ENCODE results near the gene PPM1L.

PPM1L gene

DNA sequence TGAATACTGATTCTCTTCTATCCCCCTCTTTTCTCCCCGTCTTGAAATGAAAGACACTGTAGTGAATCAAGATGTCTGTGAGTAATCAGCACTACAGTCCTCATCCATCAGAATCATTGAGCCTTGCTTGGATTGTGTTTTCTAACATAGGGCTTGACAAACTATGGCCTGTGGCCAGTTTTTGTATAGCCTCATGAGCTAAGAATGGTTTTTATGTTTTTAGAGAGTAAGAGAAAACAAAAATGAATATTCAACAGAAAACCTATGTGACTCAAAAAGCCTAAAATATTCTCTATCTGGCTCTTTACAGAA, 55.2 kb downstream of the PPM1L start:
- no peaks in the 10 kb centered on the region for H3F3A ChIP-seq (ENCODE audit: insufficient read depth, low read length)
- H2AFZ ChIP-seq (ENCODE audit: low read length), result no peak overlapping the region
- TF ChIP-seq, protein P1, sequence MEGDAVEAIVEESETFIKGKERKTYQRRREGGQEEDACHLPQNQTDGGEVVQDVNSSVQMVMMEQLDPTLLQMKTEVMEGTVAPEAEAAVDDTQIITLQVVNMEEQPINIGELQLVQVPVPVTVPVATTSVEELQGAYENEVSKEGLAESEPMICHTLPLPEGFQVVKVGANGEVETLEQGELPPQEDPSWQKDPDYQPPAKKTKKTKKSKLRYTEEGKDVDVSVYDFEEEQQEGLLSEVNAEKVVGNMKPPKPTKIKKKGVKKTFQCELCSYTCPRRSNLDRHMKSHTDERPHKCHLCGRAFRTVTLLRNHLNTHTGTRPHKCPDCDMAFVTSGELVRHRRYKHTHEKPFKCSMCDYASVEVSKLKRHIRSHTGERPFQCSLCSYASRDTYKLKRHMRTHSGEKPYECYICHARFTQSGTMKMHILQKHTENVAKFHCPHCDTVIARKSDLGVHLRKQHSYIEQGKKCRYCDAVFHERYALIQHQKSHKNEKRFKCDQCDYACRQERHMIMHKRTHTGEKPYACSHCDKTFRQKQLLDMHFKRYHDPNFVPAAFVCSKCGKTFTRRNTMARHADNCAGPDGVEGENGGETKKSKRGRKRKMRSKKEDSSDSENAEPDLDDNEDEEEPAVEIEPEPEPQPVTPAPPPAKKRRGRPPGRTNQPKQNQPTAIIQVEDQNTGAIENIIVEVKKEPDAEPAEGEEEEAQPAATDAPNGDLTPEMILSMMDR (IDR thresholded peaks at IDR 0.05; ENCODE audit: low read length), result no peak
- no peak for TF ChIP-seq EZH2 (IDR thresholded peaks at IDR 0.05; ENCODE audit: borderline replicate concordance, low read length)
- H3K9me3 ChIP-seq (ENCODE audit: low read length), result no peaks in the 10 kb centered on the region
- H4K20me1 ChIP-seq (ENCODE audit: insufficient read depth, low read length), result no peaks in the 10 kb centered on the region
- H3K79me2 ChIP-seq (ENCODE audit: insufficient read depth, low read length), result no peaks in the 10 kb centered on the region
- H3K27ac ChIP-seq (ENCODE audit: low read depth, low read length, poor library complexity, severe bottlenecking), result no peak overlapping the region
- H3K4me3 ChIP-seq (ENCODE audit: low read depth, low read length, poor library complexity, severe bottlenecking), result no peak overlapping the region
- H3K36me3 ChIP-seq (ENCODE audit: insufficient read depth, low read length), result no peaks in the 10 kb centered on the region
- no peaks in the 10 kb centered on the region for H3K27me3 ChIP-seq (ENCODE audit: insufficient read depth, low read length)
- no peak overlapping the region for H3K9ac ChIP-seq (ENCODE audit: low read length)
- H3K4me1 ChIP-seq (ENCODE audit: insufficient read depth, low read length, severe bottlenecking), result no peaks in the 10 kb centered on the region
- no peaks in the 10 kb centered on the region for H3K9me2 ChIP-seq (ENCODE audit: low read depth, low read length)
- no peak overlapping the region for H3K4me2 ChIP-seq (ENCODE audit: low read length)

GRCh38 chr3:160812304-160812703, 56.3 kb downstream of the PPM1L start:
- no peaks in the 10 kb centered on the region for H4K20me1 ChIP-seq (ENCODE audit: insufficient read depth, low read length)
- H2AFZ ChIP-seq (ENCODE audit: low read length), result no peak overlapping the region
- H3K9ac ChIP-seq (ENCODE audit: low read length), result no peak overlapping the region
- TF ChIP-seq, protein P1 (IDR thresholded peaks at IDR 0.05; ENCODE audit: low read length), result no peak
- TF ChIP-seq EZH2 (IDR thresholded peaks at IDR 0.05; ENCODE audit: borderline replicate concordance, low read length), result no peak
- no peaks in the 10 kb centered on the region for H3F3A ChIP-seq (ENCODE audit: insufficient read depth, low read length)
- H3K27ac ChIP-seq (ENCODE audit: low read depth, low read length, poor library complexity, severe bottlenecking), result no peak overlapping the region
- no peaks in the 10 kb centered on the region for H3K9me2 ChIP-seq (ENCODE audit: low read depth, low read length)
- H3K4me3 ChIP-seq (ENCODE audit: low read depth, low read length, poor library complexity, severe bottlenecking), result no peak overlapping the region
- no peak overlapping the region for H3K4me2 ChIP-seq (ENCODE audit: low read length)
- H3K36me3 ChIP-seq (ENCODE audit: insufficient read depth, low read length), result no peaks in the 10 kb centered on the region
- no peaks in the 10 kb centered on the region for H3K79me2 ChIP-seq (ENCODE audit: insufficient read depth, low read length)
- H3K9me3 ChIP-seq (ENCODE audit: low read length), result no peaks in the 10 kb centered on the region
- H3K4me1 ChIP-seq (ENCODE audit: insufficient read depth, low read length, severe bottlenecking), result no peaks in the 10 kb centered on the region
- no peaks in the 10 kb centered on the region for H3K27me3 ChIP-seq (ENCODE audit: insufficient read depth, low read length)

DNA sequence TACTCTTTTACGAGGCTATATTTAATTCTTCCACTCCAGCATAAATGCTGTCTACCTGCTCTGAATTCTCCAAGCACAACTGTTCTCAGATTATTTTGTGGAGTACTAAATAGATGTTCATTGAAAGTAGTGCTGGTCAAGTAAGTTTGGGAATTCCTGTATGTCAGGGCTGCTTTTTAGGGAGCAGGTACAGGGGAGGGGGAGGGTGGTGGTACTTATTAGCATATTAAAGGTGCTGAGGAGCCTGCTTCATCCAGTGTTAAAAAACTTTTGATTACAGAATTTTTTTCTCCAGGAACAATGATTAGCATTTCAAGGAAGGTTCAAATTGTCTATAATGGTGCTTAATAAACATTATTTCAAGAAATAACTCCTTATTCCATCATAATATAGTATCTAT, 59.2 kb downstream of the PPM1L start:
- no peaks in the 10 kb centered on the region for H4K20me1 ChIP-seq (ENCODE audit: insufficient read depth, low read length)
- H3K27ac ChIP-seq (ENCODE audit: low read depth, low read length, poor library complexity, severe bottlenecking), result no peak overlapping the region
- TF ChIP-seq, protein P1 (IDR thresholded peaks at IDR 0.05; ENCODE audit: low read length), result no peak
- H3K4me3 ChIP-seq (ENCODE audit: low read depth, low read length, poor library complexity, severe bottlenecking), result no peak overlapping the region
- H3K79me2 ChIP-seq (ENCODE audit: insufficient read depth, low read length), result no peaks in the 10 kb centered on the region
- H3F3A ChIP-seq (ENCODE audit: insufficient read depth, low read length), result no peaks in the 10 kb centered on the region
- no peaks in the 10 kb centered on the region for H3K9me2 ChIP-seq (ENCODE audit: low read depth, low read length)
- H2AFZ ChIP-seq (ENCODE audit: low read length), result no peak overlapping the region
- H3K27me3 ChIP-seq (ENCODE audit: insufficient read depth, low read length), result no peaks in the 10 kb centered on the region
- no peaks in the 10 kb centered on the region for H3K36me3 ChIP-seq (ENCODE audit: insufficient read depth, low read length)
- H3K4me1 ChIP-seq (ENCODE audit: insufficient read depth, low read length, severe bottlenecking), result no peaks in the 10 kb centered on the region
- H3K9me3 ChIP-seq (ENCODE audit: low read length), result no peaks in the 10 kb centered on the region
- no peak overlapping the region for H3K9ac ChIP-seq (ENCODE audit: low read length)
- no peak overlapping the region for H3K4me2 ChIP-seq (ENCODE audit: low read length)
